A673 (cell line): ENCODE results near the gene GLI3. TPM values are rescaled to one million over a fixed set of nuclear protein-coding genes. Genes with fewer than 3 reads are reported as not detected.

Experiments used
- BruUV-seq: library from RNA; stranded (reverse); fragments of 400-500 nt; replicated peaks from 2 replicates; lab custom pipeline; 2021; lab: Mats Ljungman, UMichigan
- CTCF ChIA-PET: fragments of 300-600 bp; sonication (Branson Sonifier 250); formaldehyde crosslinking; loops from one replicate; lab custom pipeline; 2022; ENCODE audit warnings: antibody characterized with exemption; lab: Charles Lee
- POLR2A ChIA-PET: fragments of 300-600 bp; sonication (Branson Sonifier 250); formaldehyde crosslinking; loops from one replicate; lab custom pipeline; 2022; ENCODE audit warnings: antibody characterized with exemption; ENCODE audit not compliant: low non-redundant PET; lab: Charles Lee
- DNase-seq: peaks from one replicate; pipeline ENCODE4 v3.0.0-alpha.2; 2015; ENCODE audit warnings: low spot score
- H3K27ac ChIP-seq: fragments of 200-600 bp; sonication (generic); 2 replicates; pipeline ENCODE4 v1.5.1; 2016; ENCODE audit warnings: mixed run types, low read depth, mild to moderate bottlenecking, mixed read lengths, antibody characterized with exemption, low read length; ENCODE audit not compliant: poor library complexity, severe bottlenecking
- H3K27me3 ChIP-seq: fragments of 200-600 bp; sonication (generic); replicated peaks from 2 replicates; pipeline ENCODE4 v1.6.1; 2017; ENCODE audit warnings: mixed run types, low read depth, mild to moderate bottlenecking, mixed read lengths, antibody characterized with exemption, low read length; ENCODE audit not compliant: insufficient read depth, poor library complexity
- H3K36me3 ChIP-seq: fragments of 200-600 bp; sonication (generic); 2 replicates; pipeline ENCODE4 v1.6.1; 2016; ENCODE audit warnings: mixed run types, mild to moderate bottlenecking, mixed read lengths, antibody characterized with exemption, low read length; ENCODE audit not compliant: insufficient read depth, poor library complexity, severe bottlenecking
- H3K4me1 ChIP-seq: fragments of 200-600 bp; sonication (generic); 2 replicates; pipeline ENCODE4 v1.6.1; 2017; ENCODE audit warnings: mixed run types, mild to moderate bottlenecking, mixed read lengths, antibody characterized with exemption, low read length; ENCODE audit not compliant: insufficient read depth, poor library complexity, severe bottlenecking
- H3K4me3 ChIP-seq: fragments of 200-600 bp; sonication (generic); 2 replicates; pipeline ENCODE4 v1.5.1; 2016; ENCODE audit warnings: low read depth, mixed run types, mild to moderate bottlenecking, mixed read lengths, low read length; ENCODE audit not compliant: poor library complexity, severe bottlenecking
- H3K9me3 ChIP-seq: fragments of 200-600 bp; sonication (generic); 2 replicates; pipeline ENCODE4 v1.6.1; 2016; ENCODE audit warnings: mixed run types, low read depth, mild to moderate bottlenecking, mixed read lengths, antibody characterized with exemption, low read length; ENCODE audit not compliant: poor library complexity, severe bottlenecking
- CTCF ChIP-seq: fragments of 300-800, 200-600 bp; sonication (generic); conservative IDR thresholded peaks from 2 replicates; pipeline ENCODE4 v1.5.1; 2017; ENCODE audit warnings: low read depth, mild to moderate bottlenecking, antibody characterized with exemption, low read length, moderate library complexity, mixed read lengths
- EZH2 ChIP-seq: fragments of 200-600 bp; sonication (generic); IDR thresholded peaks from 2 replicates; pipeline ENCODE4 v1.6.1; 2017; ENCODE audit warnings: borderline replicate concordance, low read depth, mild to moderate bottlenecking, mixed read lengths, antibody characterized with exemption, low read length; ENCODE audit not compliant: poor library complexity, severe bottlenecking
- intact Hi-C: fragments of 100-400 bp; cut with micrococcal nuclease; formaldehyde crosslinking; loops from one replicate; pipeline ENCODE4 v1.10.0; 2022; ENCODE audit not compliant: unreplicated experiment
- total RNA-seq: library from RNA; stranded (reverse); gene quantifications from 2 replicates; pipeline ENCODE4 v1.2.3, GENCODE V29; 2021

GLI3 gene
- total RNA-seq, 1 experiment from 2014 or later = 52.6 TPM

- Histone ChIP-seq H3K27ac (no peak overlapping the region), H3K27me3 (no peaks in the 10 kb centered on the region), H3K36me3 (peaks cover 31% of the 10 kb centered on the region), H3K9me3 (no peaks in the 10 kb centered on the region), H3K4me3 (no peak overlapping the region), H3K4me1 (peaks cover 28% of the 10 kb centered on the region)
- TF ChIP-seq CTCF (no peak), EZH2 (no peak)
- no TSS peak for BruUV-seq
- no peak for DNase-seq
- POLR2A ChIA-PET = no interaction called here
- CTCF ChIA-PET = no interaction called here
- intact Hi-C loops = no loop called here
Measured at GRCh38 chr7:41973202-41973730, 263.7 kb downstream of the GLI3 start.

- no peak for TF ChIP-seq EZH2
- TF ChIP-seq CTCF = no peak
- H3K36me3 ChIP-seq = peaks cover 32% of the 10 kb centered on the region
- no peak overlapping the region for H3K27ac ChIP-seq
- ChIA-PET CTCF (no interaction called here), POLR2A (no interaction called here)
- H3K9me3 ChIP-seq = no peaks in the 10 kb centered on the region
- peaks cover 28% of the 10 kb centered on the region for H3K4me1 ChIP-seq
- BruUV-seq = no TSS peak
- H3K4me3 ChIP-seq = no peak overlapping the region
- H3K27me3 ChIP-seq = no peaks in the 10 kb centered on the region
- intact Hi-C loops = no loop called here
- no peak for DNase-seq
Measured at GRCh38 chr7:41972776-41973175, 264.2 kb downstream of the GLI3 start.

GRCh38 chr7:41972270-41972669 is 264.7 kb downstream of the GLI3 start:
- no peak for DNase-seq
- H3K27me3 ChIP-seq = no peaks in the 10 kb centered on the region
- peaks cover 28% of the 10 kb centered on the region for H3K4me1 ChIP-seq
- H3K36me3 ChIP-seq = peaks cover 31% of the 10 kb centered on the region
- TF ChIP-seq CTCF = no peak
- TF ChIP-seq EZH2 = no peak
- no TSS peak for BruUV-seq
- no peaks in the 10 kb centered on the region for H3K9me3 ChIP-seq
- no peak overlapping the region for H3K27ac ChIP-seq
- no peak overlapping the region for H3K4me3 ChIP-seq
- ChIA-PET CTCF (no interaction called here), POLR2A (no interaction called here)
- intact Hi-C loops = no loop called here
